Uterus (tissue), 4 donors: ENCODE results near the gene KCNQ1OT1. TPM values are rescaled to one million over a fixed set of nuclear protein-coding genes. Genes with fewer than 3 reads are reported as not detected.
A peak's percentile ranks its signal among the peaks of the same experiment; 100 is the strongest.

ENCODE experiments used
- DNase-seq, 2 donors: peaks; one replicate each; pipeline ENCODE4 v3.0.0-alpha.2; 2019 to 2020
- H3K27ac ChIP-seq, 2 donors: fragments of 200-600 bp; sonication (generic); 1 replicate in 1 of 2; 2 replicates in 1 of 2; pipeline ENCODE4 v1.5.1; 2016 to 2018
- H3K27me3 ChIP-seq, 2 donors: fragments of 200-600 bp; sonication (generic); one replicate each; pipeline ENCODE4 v1.5.1; 2018 to 2019; ENCODE audit warnings: control low read depth in 1 of 2
- H3K36me3 ChIP-seq, 2 donors: fragments of 200-600 bp; sonication (generic); one replicate each; pipeline ENCODE4 v1.5.1; 2019; ENCODE audit warnings: control low read depth in 1 of 2
- H3K4me1 ChIP-seq, 2 donors: fragments of 200-600 bp; sonication (generic); one replicate each; pipeline ENCODE4 v1.5.1; 2018 to 2019; ENCODE audit warnings: control low read depth in 1 of 2
- H3K4me3 ChIP-seq, 2 donors: fragments of 200-600 bp; sonication (generic); 1 replicate in 1 of 2; 2 replicates in 1 of 2; pipeline ENCODE4 v1.5.1; 2018 to 2019; ENCODE audit warnings: mild to moderate bottlenecking in 1 of 2
- H3K9me3 ChIP-seq, 2 donors: fragments of 200-600 bp; sonication (generic); one replicate each; pipeline ENCODE4 v1.5.1; 2019; ENCODE audit warnings: control low read depth in 1 of 2
- POLR2A ChIP-seq, 2 donors: fragments of 450-650 bp; IDR thresholded peaks; one replicate each; pipeline ENCODE4 v1.6.1; 2016; ENCODE audit warnings: antibody characterized with exemption in 2 of 2, mild to moderate bottlenecking in 1 of 2, moderate library complexity in 1 of 2
- intact Hi-C: fragments of 100-400 bp; cut with DNase I; formaldehyde crosslinking; loops from one replicate; pipeline ENCODE4 v1.15.1; 2023; ENCODE audit warnings: low total_unique reads
- total RNA-seq, 4 donors: library from RNA; depleted of rRNA in 3 of 4; stranded (reverse); fragments of >200 nt in 3 of 4; gene quantifications; one replicate each; pipeline versions ENCODE4 v1.1.0 to v1.2.4, GENCODE V29; 2014 to 2023
- TF ChIP-seq, protein P1 (sequence below), 4 experiments: fragments of 200-600 bp in 2 of 4; fragments of 450-650 bp in 2 of 4; sonication (generic) in 2 of 4; IDR thresholded peaks; one replicate each; pipeline ENCODE4 v1.5.1; 2016 to 2019; ENCODE audit warnings: antibody characterized with exemption in 4 of 4, mild to moderate bottlenecking in 2 of 4, moderate library complexity in 1 of 4
- donor health status: DM: yes; HTN: yes; CAD: no.

The KCNQ1OT1 gene
- total RNA-seq, 4 donors from 2014 or later, result 2.6 to 19.4 (median 10.9) TPM

DNA sequence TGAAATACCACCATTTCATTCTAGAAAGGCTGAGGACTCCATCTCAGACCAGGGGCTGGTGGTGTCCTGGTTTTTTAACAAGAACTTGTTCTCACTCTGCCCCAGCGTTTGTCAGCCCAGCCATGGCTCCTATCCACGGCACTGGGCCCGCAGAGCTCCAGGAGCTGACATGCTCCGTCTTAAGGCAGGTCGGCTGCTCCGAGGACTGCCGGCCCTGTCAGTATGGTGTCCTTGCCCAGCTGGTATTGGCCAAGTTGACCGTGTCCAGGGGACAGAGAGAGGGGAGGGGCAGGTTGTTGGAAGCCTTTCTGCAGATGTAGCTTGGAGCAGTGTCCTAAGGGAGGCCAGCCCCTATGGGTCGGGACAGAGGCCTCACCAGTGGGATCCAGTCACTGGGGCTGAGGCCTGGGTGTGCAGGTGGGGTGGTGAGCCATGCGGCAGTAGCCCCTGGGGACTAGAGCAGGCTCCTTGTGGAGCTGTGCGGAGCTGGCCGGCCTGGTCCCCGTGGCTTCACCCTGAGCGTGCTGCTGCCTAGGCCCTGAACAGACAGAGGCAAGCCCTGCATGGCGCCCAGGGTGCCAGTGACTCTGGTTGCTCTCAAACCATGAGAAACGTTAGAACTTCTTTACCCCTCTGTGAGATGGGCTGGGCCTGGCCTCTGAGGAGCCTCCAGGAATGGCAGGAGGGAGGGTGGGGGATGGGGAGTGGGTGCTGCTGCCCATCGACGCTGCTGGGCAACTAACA is 39.9 kb upstream of the KCNQ1OT1 start:
- intact Hi-C loops, result no loop called here
- no peak for DNase-seq
- Histone ChIP-seq H3K4me3 (no peak overlapping the region), H3K27ac (no peak overlapping the region), H3K4me1 (peaks cover 0 to 10% of the 10 kb centered on the region in 2 donors), H3K27me3 (no peaks in the 10 kb centered on the region), H3K9me3 (no peaks in the 10 kb centered on the region), H3K36me3 (no peaks in the 10 kb centered on the region)
- TF ChIP-seq POLR2A (IDR thresholded peaks at IDR 0.05), result no peak
- TF ChIP-seq, protein P1, sequence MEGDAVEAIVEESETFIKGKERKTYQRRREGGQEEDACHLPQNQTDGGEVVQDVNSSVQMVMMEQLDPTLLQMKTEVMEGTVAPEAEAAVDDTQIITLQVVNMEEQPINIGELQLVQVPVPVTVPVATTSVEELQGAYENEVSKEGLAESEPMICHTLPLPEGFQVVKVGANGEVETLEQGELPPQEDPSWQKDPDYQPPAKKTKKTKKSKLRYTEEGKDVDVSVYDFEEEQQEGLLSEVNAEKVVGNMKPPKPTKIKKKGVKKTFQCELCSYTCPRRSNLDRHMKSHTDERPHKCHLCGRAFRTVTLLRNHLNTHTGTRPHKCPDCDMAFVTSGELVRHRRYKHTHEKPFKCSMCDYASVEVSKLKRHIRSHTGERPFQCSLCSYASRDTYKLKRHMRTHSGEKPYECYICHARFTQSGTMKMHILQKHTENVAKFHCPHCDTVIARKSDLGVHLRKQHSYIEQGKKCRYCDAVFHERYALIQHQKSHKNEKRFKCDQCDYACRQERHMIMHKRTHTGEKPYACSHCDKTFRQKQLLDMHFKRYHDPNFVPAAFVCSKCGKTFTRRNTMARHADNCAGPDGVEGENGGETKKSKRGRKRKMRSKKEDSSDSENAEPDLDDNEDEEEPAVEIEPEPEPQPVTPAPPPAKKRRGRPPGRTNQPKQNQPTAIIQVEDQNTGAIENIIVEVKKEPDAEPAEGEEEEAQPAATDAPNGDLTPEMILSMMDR (IDR thresholded peaks at IDR 0.05), result no peak

DNA sequence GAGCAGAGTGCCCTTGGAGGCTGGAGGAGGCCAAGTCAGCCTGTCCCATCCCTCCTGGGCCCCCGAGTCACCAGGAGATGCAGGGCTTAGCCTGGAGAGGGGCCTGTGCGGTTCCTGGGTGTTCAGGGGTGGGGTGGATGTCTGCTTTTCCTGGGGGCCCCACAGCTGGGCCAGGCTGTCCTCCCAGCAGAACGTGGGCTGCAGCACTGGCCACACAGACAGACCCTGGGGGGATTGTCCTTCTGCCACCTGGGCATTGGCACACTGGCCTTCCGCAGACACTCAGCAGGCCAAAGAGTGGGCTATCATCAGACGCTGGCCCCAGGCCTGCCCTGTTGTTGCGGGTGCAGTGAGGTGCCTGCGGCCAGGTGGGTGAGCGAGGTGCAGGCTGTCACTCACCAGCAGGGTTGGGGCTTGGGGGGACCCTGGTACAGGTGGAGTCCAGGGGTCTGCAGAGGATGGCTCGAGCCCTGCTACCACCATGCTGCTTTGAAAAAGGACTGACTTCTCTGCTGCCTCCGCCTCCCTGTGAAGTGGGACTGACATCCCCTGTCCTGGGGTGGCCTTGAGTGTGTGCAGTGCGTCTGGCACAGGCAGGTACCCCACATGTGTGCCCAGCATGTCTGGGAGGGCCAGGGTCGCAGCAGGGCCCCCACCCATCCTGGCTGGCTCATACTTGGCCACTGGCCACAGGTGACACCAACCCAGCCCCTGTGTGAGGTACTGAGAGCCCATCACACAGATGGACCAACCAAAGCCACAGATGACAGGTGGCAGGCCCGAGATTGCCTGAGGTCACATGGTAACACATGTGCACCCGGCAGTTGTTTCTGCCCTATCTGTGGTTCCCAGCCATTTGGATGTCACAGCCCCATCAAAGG is 39.0 kb upstream of the KCNQ1OT1 start:
- Histone ChIP-seq H3K27me3 (no peaks in the 10 kb centered on the region), H3K36me3 (no peaks in the 10 kb centered on the region), H3K27ac (no peak overlapping the region), H3K4me3 (no peak overlapping the region), H3K9me3 (no peaks in the 10 kb centered on the region), H3K4me1 (peaks cover 0 to 10% of the 10 kb centered on the region in 2 donors)
- TF ChIP-seq POLR2A (IDR thresholded peaks at IDR 0.05), result no peak
- TF ChIP-seq, protein P1 (IDR thresholded peaks at IDR 0.05), result no peak
- intact Hi-C loops, result no loop called here
- DNase-seq, result no peak

DNA sequence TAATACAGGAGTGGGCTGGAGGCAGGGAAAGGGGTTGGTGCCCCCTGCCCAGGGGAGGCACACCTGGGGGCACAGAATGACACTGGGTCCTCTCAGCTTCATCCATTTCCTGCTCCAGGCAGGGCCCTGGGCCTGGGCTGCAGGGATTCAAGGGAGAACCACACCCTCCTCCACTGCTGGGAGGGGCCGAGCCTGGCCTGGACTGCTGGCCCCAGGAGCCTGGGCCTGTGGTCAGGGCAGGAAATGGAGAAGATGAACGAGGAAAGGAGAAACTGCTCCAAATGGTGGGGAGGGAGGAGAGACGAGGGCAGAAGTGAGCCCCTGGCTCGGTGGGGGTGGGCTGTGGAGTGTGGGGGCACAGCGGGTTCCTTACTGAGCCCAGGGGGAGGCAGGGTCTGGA is 38.1 kb upstream of the KCNQ1OT1 start:
- intact Hi-C loops, result no loop called here
- TF ChIP-seq POLR2A (IDR thresholded peaks at IDR 0.05), result no peak
- TF ChIP-seq, protein P1 (IDR thresholded peaks at IDR 0.05), result no peak

DNA sequence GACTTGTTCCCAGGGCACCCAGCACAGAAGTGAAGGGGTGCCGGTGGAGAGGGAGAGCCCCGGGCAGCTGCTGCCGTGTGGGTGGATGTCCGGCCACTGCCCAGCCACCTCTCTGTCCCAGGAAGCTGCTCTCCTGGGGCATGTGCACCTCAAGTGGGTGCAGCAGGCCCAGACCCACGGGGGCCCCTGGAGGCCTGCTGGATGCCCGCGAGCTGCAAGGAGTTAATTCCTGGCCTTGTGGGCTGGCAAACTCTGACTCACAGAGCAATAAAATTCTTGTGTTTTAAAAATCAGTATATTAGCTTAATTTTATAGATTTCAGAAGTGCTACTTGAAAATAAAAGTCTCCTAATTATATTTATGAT is 37.4 kb upstream of the KCNQ1OT1 start:
- no peak overlapping the region for H3K27ac ChIP-seq
- H3K4me1 ChIP-seq, result peaks cover 0 to 10% of the 10 kb centered on the region in 2 donors
- H3K9me3 ChIP-seq, result no peaks in the 10 kb centered on the region
- no peaks in the 10 kb centered on the region for H3K27me3 ChIP-seq
- no peak overlapping the region for H3K4me3 ChIP-seq
- intact Hi-C loops, result no loop called here
- no peak for TF ChIP-seq POLR2A (IDR thresholded peaks at IDR 0.05)
- TF ChIP-seq, protein P1 (IDR thresholded peaks at IDR 0.05), result no peak
- no peaks in the 10 kb centered on the region for H3K36me3 ChIP-seq
- no peak for DNase-seq

More for the DNA sequence above, 38.1 kb upstream of the KCNQ1OT1 start:
- DNase-seq, result peak in 1 of 2 donors; percentile 58
- H3K27me3 ChIP-seq, result no peaks in the 10 kb centered on the region
- no peak overlapping the region for H3K4me3 ChIP-seq
- peak overlapping the region in 1 of 2 donors; percentile 31 for H3K27ac ChIP-seq
- H3K4me1 ChIP-seq, result peaks cover 0 to 10% of the 10 kb centered on the region in 2 donors
- H3K9me3 ChIP-seq, result no peaks in the 10 kb centered on the region
- H3K36me3 ChIP-seq, result no peaks in the 10 kb centered on the region
